Neural progenitor cell (in vitro differentiated cells): ENCODE measurements around the gene ERBB4. TPM values are rescaled to one million over a fixed set of nuclear protein-coding genes. Genes with fewer than 3 reads are reported as not detected.

ENCODE experiments used
- DNase-seq: peaks from one replicate; pipeline ENCODE4 v3.0.0-alpha.2; 2016; ENCODE audit warnings: low spot score
- H2AFZ ChIP-seq: fragments of 200-600 bp; sonication (generic); replicated peaks from 2 replicates; pipeline ENCODE4 v1.6.1; 2016; ENCODE audit warnings: antibody characterized with exemption
- H3F3A ChIP-seq: fragments of 200-600 bp; sonication (generic); 2 replicates; pipeline ENCODE4 v1.6.1; 2016; ENCODE audit warnings: antibody characterized with exemption, low read depth
- H3K27ac ChIP-seq: fragments of 200-600 bp; sonication (generic); 2 replicates; pipeline ENCODE4 v1.5.1; 2016; ENCODE audit warnings: mild to moderate bottlenecking
- H3K27me3 ChIP-seq: fragments of 200-600 bp; sonication (generic); 2 replicates; pipeline ENCODE4 v1.6.1; 2016; ENCODE audit warnings: mild to moderate bottlenecking, moderate library complexity
- H3K36me3 ChIP-seq: fragments of 200-600 bp; sonication (generic); 2 replicates; pipeline ENCODE4 v1.5.1; 2016
- H3K4me1 ChIP-seq: fragments of 200-600 bp; sonication (generic); 2 replicates; pipeline ENCODE4 v1.6.1; 2016; ENCODE audit warnings: mixed run types
- H3K4me2 ChIP-seq: fragments of 200-600 bp; sonication (generic); 2 replicates; pipeline ENCODE4 v1.6.1; 2016
- H3K4me3 ChIP-seq: fragments of 200-600 bp; sonication (generic); 2 replicates; pipeline ENCODE4 v1.5.1; 2016
- H3K79me2 ChIP-seq: fragments of 200-600 bp; sonication (generic); 2 replicates; pipeline ENCODE4 v1.6.1; 2016; ENCODE audit warnings: low read depth
- H3K9ac ChIP-seq: fragments of 200-600 bp; sonication (generic); 2 replicates; pipeline ENCODE4 v1.6.1; 2016
- H3K9me3 ChIP-seq: fragments of 200-600 bp; sonication (generic); 2 replicates; pipeline ENCODE4 v1.5.1; 2016; ENCODE audit warnings: low read depth
- H4K20me1 ChIP-seq: fragments of 200-600 bp; sonication (generic); 2 replicates; pipeline ENCODE4 v1.6.1; 2016; ENCODE audit warnings: low read depth
- H3K27ac Mint-ChIP-seq: 3 replicates; pipeline ENCODE4 v1.8.0; 2021; ENCODE audit warnings: mixed read lengths
- H3K27me3 Mint-ChIP-seq: 2 replicates; pipeline ENCODE4 v1.8.0; 2022; ENCODE audit warnings: low read depth, mild to moderate bottlenecking, inconsistent platforms, moderate library complexity, mixed read lengths; ENCODE audit not compliant: insufficient read depth
- H3K36me3 Mint-ChIP-seq: 3 replicates; pipeline ENCODE4 v1.8.0; 2021; ENCODE audit warnings: mixed read lengths
- H3K4me1 Mint-ChIP-seq: 3 replicates; pipeline ENCODE4 v1.8.0; 2021; ENCODE audit warnings: mixed read lengths
- H3K4me3 Mint-ChIP-seq: 3 replicates; pipeline ENCODE4 v1.8.0; 2021; ENCODE audit warnings: mild to moderate bottlenecking, moderate library complexity, mixed read lengths
- H3K9me3 Mint-ChIP-seq: 3 replicates; pipeline ENCODE4 v1.8.0; 2020; ENCODE audit warnings: mixed read lengths
- CTCF ChIP-seq: fragments of 200-600 bp; sonication (generic); IDR thresholded peaks from 2 replicates; pipeline ENCODE4 v1.5.1; 2017; ENCODE audit warnings: antibody characterized with exemption, mild to moderate bottlenecking
- EZH2 ChIP-seq: fragments of 200-600 bp; sonication (generic); IDR thresholded peaks from 2 replicates; pipeline ENCODE4 v1.6.1; 2017; ENCODE audit warnings: antibody characterized with exemption, mild to moderate bottlenecking, moderate library complexity
- EZH2phosphoT487 ChIP-seq: fragments of 200-600 bp; sonication (generic); IDR thresholded peaks from 2 replicates; pipeline ENCODE4 v1.6.1; 2017; ENCODE audit warnings: antibody characterized with exemption
- total RNA-seq: library from RNA; depleted of rRNA; stranded (reverse); fragments of >200 nt; gene quantifications from 2 replicates; pipeline ENCODE4 v1.2.3, GENCODE V29; 2015; ENCODE audit warnings: low replicate concordance

The ERBB4 gene
- total RNA-seq, 1 donor from 2014 or later = 1.5 TPM

GRCh38 chr2:212037062-212037461, 501.5 kb downstream of the ERBB4 start:
- Histone ChIP-seq H3K79me2 (no peaks in the 10 kb centered on the region), H3K4me3 (no peak overlapping the region), H3K4me1 (no peaks in the 10 kb centered on the region), H2AFZ (no peak overlapping the region), H3K27ac (no peak overlapping the region), H3K4me2 (no peak overlapping the region), H3F3A (no peaks in the 10 kb centered on the region), H3K9me3 (no peaks in the 10 kb centered on the region), H3K9ac (no peak overlapping the region), H4K20me1 (no peaks in the 10 kb centered on the region), H3K36me3 (no peaks in the 10 kb centered on the region), H3K27me3 (no peaks in the 10 kb centered on the region)
- no peak for TF ChIP-seq EZH2
- no peak for TF ChIP-seq CTCF
- no peak for TF ChIP-seq EZH2phosphoT487
- no peaks in the 10 kb centered on the region for H3K9me3 Mint-ChIP-seq
- H3K36me3 Mint-ChIP-seq = no peaks in the 10 kb centered on the region
- H3K27me3 Mint-ChIP-seq = no peaks in the 10 kb centered on the region
- H3K27ac Mint-ChIP-seq = no peak overlapping the region
- H3K4me1 Mint-ChIP-seq = peaks cover 7% of the 10 kb centered on the region
- DNase-seq = no peak
- no peak overlapping the region for H3K4me3 Mint-ChIP-seq

GRCh38 chr2:212034841-212035585, 503.6 kb downstream of the ERBB4 start:
- H3K4me2 ChIP-seq = no peak overlapping the region
- H3K27me3 Mint-ChIP-seq = no peaks in the 10 kb centered on the region

GRCh38 chr2:212033888-212034287, 504.7 kb downstream of the ERBB4 start:
- Mint-ChIP-seq H3K36me3 (no peaks in the 10 kb centered on the region), H3K4me1 (peaks cover 27% of the 10 kb centered on the region), H3K4me3 (no peak overlapping the region), H3K9me3 (no peaks in the 10 kb centered on the region), H3K27me3 (no peaks in the 10 kb centered on the region), H3K27ac (no peak overlapping the region)
- Histone ChIP-seq H3K79me2 (no peaks in the 10 kb centered on the region), H3K4me2 (no peak overlapping the region), H3K9me3 (no peaks in the 10 kb centered on the region), H4K20me1 (no peaks in the 10 kb centered on the region), H3K27ac (no peak overlapping the region), H2AFZ (no peak overlapping the region), H3K27me3 (no peaks in the 10 kb centered on the region), H3F3A (no peaks in the 10 kb centered on the region), H3K4me3 (no peak overlapping the region), H3K4me1 (no peaks in the 10 kb centered on the region), H3K36me3 (no peaks in the 10 kb centered on the region), H3K9ac (no peak overlapping the region)
- no peak for DNase-seq
- TF ChIP-seq EZH2 = no peak
- no peak for TF ChIP-seq CTCF
- no peak for TF ChIP-seq EZH2phosphoT487

More at GRCh38 chr2:212034841-212035585, 503.6 kb downstream of the ERBB4 start:
- DNase-seq = no peak
- Histone ChIP-seq H3K9ac (no peak overlapping the region), H4K20me1 (no peaks in the 10 kb centered on the region), H3K36me3 (no peaks in the 10 kb centered on the region), H3K4me1 (no peaks in the 10 kb centered on the region), H3K79me2 (no peaks in the 10 kb centered on the region), H3K4me3 (no peak overlapping the region), H2AFZ (no peak overlapping the region), H3K27me3 (no peaks in the 10 kb centered on the region), H3F3A (no peaks in the 10 kb centered on the region), H3K27ac (no peak overlapping the region), H3K9me3 (no peaks in the 10 kb centered on the region)
- no peak for TF ChIP-seq EZH2phosphoT487
- H3K27ac Mint-ChIP-seq = no peak overlapping the region
- no peaks in the 10 kb centered on the region for H3K36me3 Mint-ChIP-seq
- no peak overlapping the region for H3K4me3 Mint-ChIP-seq
- H3K9me3 Mint-ChIP-seq = no peaks in the 10 kb centered on the region
- H3K4me1 Mint-ChIP-seq = peaks cover 16% of the 10 kb centered on the region

- H3K4me1 Mint-ChIP-seq = peaks cover 35% of the 10 kb centered on the region
- no peak overlapping the region for H3K27ac Mint-ChIP-seq
- TF ChIP-seq CTCF (no peak), EZH2 (no peak), EZH2phosphoT487 (no peak)
- Histone ChIP-seq H3K27me3 (no peaks in the 10 kb centered on the region), H3K4me1 (no peaks in the 10 kb centered on the region), H3K36me3 (no peaks in the 10 kb centered on the region), H2AFZ (no peak overlapping the region), H4K20me1 (no peaks in the 10 kb centered on the region), H3K27ac (no peak overlapping the region), H3K79me2 (no peaks in the 10 kb centered on the region), H3K9ac (no peak overlapping the region), H3K4me2 (no peak overlapping the region), H3K9me3 (no peaks in the 10 kb centered on the region), H3F3A (no peaks in the 10 kb centered on the region), H3K4me3 (no peak overlapping the region)
- no peaks in the 10 kb centered on the region for H3K9me3 Mint-ChIP-seq
- no peaks in the 10 kb centered on the region for H3K27me3 Mint-ChIP-seq
- H3K36me3 Mint-ChIP-seq = no peaks in the 10 kb centered on the region
- no peak for DNase-seq
- H3K4me3 Mint-ChIP-seq = no peak overlapping the region
Measured at GRCh38 chr2:212032536-212033219, 505.9 kb downstream of the ERBB4 start.
